ENCODE data around the gene CETP.
A peak's percentile ranks its signal among the peaks of the same experiment; 100 is the strongest.

The CETP gene

GRCh38 chr16:56961851-56962281 is at the start of gene CETP:
Gene CETP (plus strand): TSS chr16:56961950. CDS start chr16:56961980, 30 bp downstream.
- DNase-seq (ENCODE audit: low spot score) = no peak
- TF ChIP-seq CTCF (IDR thresholded peaks at IDR 0.05; ENCODE audit: borderline replicate concordance, control extremely low read depth, extremely low read depth, insufficient read depth, missing control alignments) = no peak
- in situ Hi-C loops (cut with MboI; ENCODE audit: low sequenced_read_pairs, unreplicated experiment) = loop anchor here (10.0 kb wide), 1 partner anchor 83 kb away; no protein-coding TSS in a partner anchor

- no peak for TF ChIP-seq CTCF (IDR thresholded peaks at IDR 0.05; ENCODE audit: borderline replicate concordance, control extremely low read depth, extremely low read depth, insufficient read depth, missing control alignments)
- in situ Hi-C loops (cut with MboI; ENCODE audit: low sequenced_read_pairs, unreplicated experiment) = no loop called here
- no peak for DNase-seq (ENCODE audit: low spot score)
These were observed 48.7 kb upstream of the CETP start for GRCh38 chr16:56912746-56913708.

- in situ Hi-C loops (cut with MboI; ENCODE audit: low sequenced_read_pairs, unreplicated experiment) = no loop called here
- TF ChIP-seq CTCF (IDR thresholded peaks at IDR 0.05; ENCODE audit: borderline replicate concordance, control extremely low read depth, extremely low read depth, insufficient read depth, missing control alignments) = no peak
- DNase-seq (ENCODE audit: low spot score) = no peak
These were observed 46.9 kb upstream of the CETP start for GRCh38 chr16:56914896-56915295.

- TF ChIP-seq CTCF (IDR thresholded peaks at IDR 0.05; ENCODE audit: borderline replicate concordance, control extremely low read depth, extremely low read depth, insufficient read depth, missing control alignments) = no peak
- no peak for DNase-seq (ENCODE audit: low spot score)
- in situ Hi-C loops (cut with MboI; ENCODE audit: low sequenced_read_pairs, unreplicated experiment) = no loop called here
These were observed 46.2 kb upstream of the CETP start for GRCh38 chr16:56915336-56916119.

GRCh38 chr16:56916571-56917403 is 45.0 kb upstream of the CETP start:
- TF ChIP-seq CTCF (IDR thresholded peaks at IDR 0.05; ENCODE audit: borderline replicate concordance, control extremely low read depth, extremely low read depth, insufficient read depth, missing control alignments) = no peak
- in situ Hi-C loops (cut with MboI; ENCODE audit: low sequenced_read_pairs, unreplicated experiment) = no loop called here
- peak; percentile 81 for DNase-seq (ENCODE audit: low spot score)
